IMR-90 (cell line): ENCODE results near the gene APOF.

Experiments used
- BHLHE40 ChIP-seq: fragments of 150-350 bp; IDR thresholded peaks from 2 replicates; pipeline ENCODE4 v1.6.1; 2016; ENCODE audit warnings: mild to moderate bottlenecking, low read depth, low read length
- CTCF ChIP-seq: conservative IDR thresholded peaks from 2 replicates; pipeline ENCODE4 v1.5.1; 2012; ENCODE audit warnings: mild to moderate bottlenecking, low read depth, low read length, improper control_type of control experiment
- ELK1 ChIP-seq: fragments of 150-350 bp; IDR thresholded peaks from 2 replicates; pipeline ENCODE4 v1.6.1; 2016; ENCODE audit warnings: low read depth, mild to moderate bottlenecking, low read length, moderate library complexity, borderline replicate concordance
- MAZ ChIP-seq: IDR thresholded peaks from 2 replicates; pipeline ENCODE4 v1.6.1; 2012; ENCODE audit warnings: low read depth, mild to moderate bottlenecking, low read length, improper control_type of control experiment, moderate library complexity, borderline replicate concordance
- NFE2L2 ChIP-seq: fragments of 150-350 bp; IDR thresholded peaks from 2 replicates; pipeline ENCODE4 v1.6.1; 2016; ENCODE audit warnings: low read depth, mild to moderate bottlenecking, low read length
- POLR2A ChIP-seq: IDR thresholded peaks from 2 replicates; pipeline ENCODE4 v1.6.1; 2012; ENCODE audit warnings: mild to moderate bottlenecking, low read depth, low read length
- RAD21 ChIP-seq: IDR thresholded peaks from 2 replicates; pipeline ENCODE4 v1.6.1; 2012; ENCODE audit warnings: low read length, improper control_type of control experiment
- RCOR1 ChIP-seq: IDR thresholded peaks from 2 replicates; pipeline ENCODE4 v1.6.1; 2012; ENCODE audit warnings: mild to moderate bottlenecking, low read length, improper control_type of control experiment; ENCODE audit not compliant: insufficient replicate concordance
- RFX5 ChIP-seq: IDR thresholded peaks from 2 replicates; pipeline ENCODE4 v1.8.0; 2012; ENCODE audit warnings: low read depth, mild to moderate bottlenecking, low read length, moderate library complexity
- SMC3 ChIP-seq: fragments of 150-350 bp; IDR thresholded peaks from 2 replicates; pipeline ENCODE4 v1.6.1; 2016; ENCODE audit warnings: low read depth, mild to moderate bottlenecking, antibody characterized with exemption, low read length, moderate library complexity

- TF ChIP-seq POLR2A (no peak), CTCF (no peak), RCOR1 (no peak), RAD21 (no peak), BHLHE40 (no peak), RFX5 (no peak), SMC3 (no peak), MAZ (no peak), NFE2L2 (no peak), ELK1 (no peak)
Measured at GRCh38 chr12:56346675-56347074, 16.0 kb downstream of the APOF start.
